Pulmonary artery endothelial cell (primary cell): ENCODE measurements around the gene AP1S2. TPM values are rescaled to one million over a fixed set of nuclear protein-coding genes. Genes with fewer than 3 reads are reported as not detected.
"Not testable (repeated sequence)": the region's sequence is repeated elsewhere in the genome, so short reads cannot be mapped to it uniquely, and the experiment has no call there.

Experiments
- DNase-seq: peaks from one replicate; pipeline ENCODE4 v3.0.0-alpha.2; 2011; ENCODE audit warnings: low read depth, low spot score
- total RNA-seq: library from RNA; depleted of rRNA; stranded (reverse); fragments of >200 nt; gene quantifications from 2 replicates; pipeline ENCODE4 v1.2.3, GENCODE V29; 2014

AP1S2 gene
- 57.5 and 60.4 TPM in 2 replicates for total RNA-seq

DNA sequence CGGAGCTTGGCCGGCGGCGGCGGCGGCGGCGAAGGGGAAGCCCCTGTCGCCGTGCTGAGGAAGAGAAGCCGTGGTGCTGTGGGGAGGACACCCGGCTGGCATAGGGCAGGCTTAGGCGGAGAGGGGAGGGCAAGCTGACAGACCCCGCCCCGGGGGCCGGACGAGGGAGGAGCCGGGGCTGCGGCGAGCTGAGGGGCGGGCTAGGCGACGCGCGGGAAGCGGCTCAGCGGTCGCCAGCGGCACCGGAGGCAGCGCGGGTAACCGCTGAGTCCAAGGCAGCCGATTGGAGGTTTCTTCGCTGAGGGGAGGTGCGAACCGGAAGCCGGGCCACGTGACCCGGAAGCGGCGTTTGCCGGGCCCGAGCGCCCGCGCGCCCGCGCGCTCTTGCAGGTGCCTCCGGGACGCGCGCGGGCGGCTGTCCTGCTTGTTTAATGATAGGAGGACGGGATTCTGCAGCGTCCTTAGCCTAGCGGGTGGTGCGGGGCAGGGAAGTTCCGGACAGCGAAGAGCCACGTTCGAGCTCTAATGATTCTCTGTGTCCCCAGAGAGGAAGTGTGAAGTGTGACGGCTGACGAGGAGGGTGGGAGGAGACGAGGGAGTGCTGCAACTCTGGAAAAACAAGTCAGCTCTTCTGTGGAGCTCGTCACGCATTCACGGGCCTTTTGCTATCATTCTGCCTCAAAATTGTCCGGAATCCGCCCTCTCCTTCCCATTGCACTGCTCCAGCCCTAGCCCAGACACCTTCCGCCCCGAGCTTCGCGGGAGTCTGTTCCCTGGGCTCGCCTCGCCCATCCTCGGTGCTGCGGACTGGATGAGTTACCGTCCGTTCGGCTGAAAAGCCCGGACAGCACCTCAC lies at the start of gene AP1S2:
TSS of gene AP1S2 (minus strand) at position 102 of the 856 bp plus-strand sequence. CDS start 2,289 bp downstream, outside the sequence.
- DNase-seq: peak; percentile 83

DNA sequence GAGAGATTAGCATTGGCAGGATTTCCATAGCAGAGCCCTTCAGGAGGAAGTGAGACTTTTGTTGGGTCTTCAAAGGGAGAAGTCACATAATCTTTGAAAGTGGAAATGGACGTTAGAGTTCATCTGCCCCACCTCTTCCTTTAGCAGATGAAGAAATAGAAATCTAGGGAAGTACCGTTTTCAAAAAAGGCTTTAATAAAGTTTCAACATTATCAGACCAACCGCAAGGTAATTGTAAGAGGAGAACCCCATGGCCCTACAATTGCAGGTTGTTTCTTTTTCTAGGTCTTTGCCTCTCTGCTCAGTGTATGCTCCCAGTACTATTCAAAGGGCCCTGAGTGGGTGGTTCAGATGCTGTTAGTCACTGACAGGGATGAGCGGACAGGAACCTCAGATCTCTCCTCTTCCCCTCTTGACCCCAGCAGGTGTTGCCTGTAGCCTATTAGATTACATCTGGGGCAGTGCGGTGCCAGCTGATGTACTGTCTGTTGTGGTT lies 48.6 kb upstream of the AP1S2 start:
- DNase-seq: no peak

DNA sequence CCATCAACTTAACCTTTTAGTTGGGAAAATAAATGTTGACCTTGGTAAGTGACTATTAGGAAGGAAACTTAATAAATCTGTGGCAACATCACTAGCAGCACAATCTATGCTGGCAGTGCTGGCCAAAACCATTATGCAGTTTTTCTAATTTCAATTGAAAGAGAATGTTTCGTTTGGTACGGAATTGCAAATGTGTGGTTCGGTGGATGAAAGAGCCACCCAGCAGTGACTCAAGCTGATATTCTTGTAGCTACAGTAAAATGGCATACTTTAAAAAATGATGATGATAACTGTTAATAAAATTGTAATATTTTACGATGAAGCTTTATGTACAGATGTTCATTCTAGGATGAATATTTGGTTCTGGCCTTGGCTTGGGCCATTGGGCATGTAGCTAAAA lies 40.7 kb upstream of the AP1S2 start:
- no peak for DNase-seq

DNA sequence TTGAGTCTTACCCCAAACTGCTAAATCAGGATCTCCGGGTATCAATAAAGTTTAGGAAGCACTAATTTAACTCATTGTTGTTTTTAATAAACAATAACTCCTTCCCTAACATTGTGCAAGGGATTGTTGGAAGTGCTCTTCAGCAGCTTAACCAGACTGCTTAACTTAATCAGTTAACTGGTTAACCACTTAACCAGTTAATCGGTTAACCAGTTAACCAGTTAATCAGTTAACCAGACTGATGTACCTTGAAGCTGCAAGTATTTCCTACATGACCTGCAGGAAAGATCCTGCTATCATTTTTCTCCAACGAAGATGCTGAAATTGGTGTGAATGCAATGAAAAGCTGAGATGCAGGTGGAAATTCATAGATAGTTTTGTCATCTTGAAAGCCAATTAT lies 40.1 kb upstream of the AP1S2 start:
- DNase-seq: no peak

DNA sequence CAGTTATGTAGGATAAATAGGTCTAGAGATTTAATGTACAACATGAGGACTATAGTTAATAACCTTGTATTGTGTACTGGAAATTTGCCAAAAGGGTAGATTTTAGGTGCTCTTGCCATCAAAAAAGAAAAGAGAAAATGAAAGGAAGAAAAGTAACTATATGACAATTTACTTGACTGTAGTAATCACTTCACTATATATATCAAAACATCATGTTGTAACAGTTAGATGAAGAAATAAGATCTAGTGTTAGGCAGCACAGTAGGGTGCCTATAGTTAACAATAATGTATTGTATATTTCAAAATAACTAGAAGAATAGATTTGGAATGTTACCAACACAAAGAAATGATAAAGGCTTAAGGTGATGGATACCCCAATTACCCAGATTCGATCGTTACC lies 35.9 kb upstream of the AP1S2 start:
- DNase-seq: no peak

GRCh38 chrX:15888062-15888461 lies 33.4 kb upstream of the AP1S2 start:
- DNase-seq: no peak

- DNase-seq: no peak
These were observed 28.9 kb upstream of the AP1S2 start for GRCh38 chrX:15883540-15883863.

- no peak for DNase-seq
These were observed 28.3 kb upstream of the AP1S2 start for GRCh38 chrX:15882704-15883539.

GRCh38 chrX:15881381-15881897 lies 26.8 kb upstream of the AP1S2 start:
- no peak for DNase-seq

DNA sequence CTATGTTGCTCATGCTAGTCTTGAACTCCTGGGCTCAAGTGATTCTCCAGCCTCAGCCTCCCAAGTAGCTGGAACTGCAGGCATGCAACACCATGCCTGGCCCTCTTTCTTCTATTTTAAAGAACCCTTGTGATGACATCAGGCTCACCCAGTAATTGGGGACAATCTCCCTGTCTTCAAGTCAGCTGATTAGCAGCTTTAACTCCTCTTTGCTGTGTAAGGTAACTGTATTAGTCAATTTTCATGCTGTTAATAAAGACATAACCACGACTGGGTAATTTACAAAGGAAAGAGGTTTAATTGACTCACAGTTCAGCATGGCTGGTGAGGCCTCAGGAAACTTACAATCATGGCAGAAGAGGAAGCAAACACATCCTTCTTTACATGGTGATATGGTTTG lies 23.3 kb upstream of the AP1S2 start:
- not testable (repeated sequence) for DNase-seq

- no peak for DNase-seq
These were observed 22.8 kb upstream of the AP1S2 start for GRCh38 chrX:15877380-15877779.

GRCh38 chrX:15874672-15875071 lies 20.1 kb upstream of the AP1S2 start:
- no peak for DNase-seq

- no peak for DNase-seq
These were observed 19.0 kb upstream of the AP1S2 start for GRCh38 chrX:15873566-15873965.

- no peak for DNase-seq
These were observed 15.7 kb upstream of the AP1S2 start for GRCh38 chrX:15870310-15870709.

DNA sequence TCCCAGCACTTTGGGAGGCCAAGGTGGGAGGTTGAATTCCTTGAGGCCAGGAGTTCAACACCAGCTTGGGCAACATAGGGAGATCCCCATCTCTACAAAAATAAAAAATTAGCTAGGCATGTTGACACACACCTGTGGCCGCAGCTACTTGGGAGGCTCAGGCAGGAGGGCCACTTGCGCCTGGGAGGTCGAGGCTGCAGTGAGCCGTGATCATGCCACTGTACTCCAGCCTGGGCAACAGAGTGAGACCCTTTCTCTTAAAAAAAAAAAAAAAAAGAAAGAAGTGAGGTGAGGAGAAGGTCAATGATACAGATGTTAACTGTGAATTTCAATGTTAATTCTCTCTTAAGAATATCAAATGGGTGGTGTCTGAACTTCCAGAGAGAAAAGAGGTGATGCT lies 15.1 kb upstream of the AP1S2 start:
- DNase-seq: no peak

DNA sequence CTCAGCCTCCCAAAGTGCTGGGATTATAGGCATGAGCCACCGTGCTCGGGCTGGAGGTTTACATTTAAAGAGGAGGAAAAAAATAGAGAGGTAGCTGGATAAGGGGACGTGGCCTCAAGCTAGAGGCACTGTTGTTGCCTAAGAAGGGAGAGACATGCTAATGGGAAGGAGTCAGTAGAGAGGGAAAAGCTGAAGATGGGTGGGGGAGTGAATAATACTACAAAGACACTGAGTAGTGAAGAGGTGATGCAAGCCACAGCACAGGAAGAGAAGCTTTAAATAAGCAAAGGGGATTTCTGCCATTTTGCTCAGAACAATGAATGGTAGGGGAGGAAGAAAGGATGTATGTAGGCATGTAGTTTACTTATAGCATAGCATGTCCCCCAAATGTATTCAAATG lies 11.5 kb upstream of the AP1S2 start:
- DNase-seq: no peak

GRCh38 chrX:15864629-15865028 lies 10.0 kb upstream of the AP1S2 start:
- DNase-seq: no peak

DNA sequence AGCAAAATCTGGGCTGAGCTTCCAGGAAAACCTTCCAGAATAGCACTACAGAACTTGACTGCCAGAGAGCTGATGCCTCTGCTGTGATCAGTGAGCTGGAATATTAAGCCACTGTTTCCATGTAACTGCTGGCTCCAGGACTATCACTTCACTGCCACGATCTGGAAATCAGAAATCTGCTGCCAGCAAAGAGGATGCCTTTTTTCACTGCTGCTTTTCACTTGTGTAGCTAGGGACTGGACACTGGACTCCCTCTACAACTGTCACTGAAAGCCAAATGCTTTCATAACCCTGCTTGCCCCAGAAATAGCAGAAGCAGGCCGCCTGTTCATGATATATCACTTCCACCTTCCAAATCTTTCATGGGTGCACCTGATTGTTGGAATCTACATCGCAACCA lies 9.4 kb upstream of the AP1S2 start:
- DNase-seq: no peak

DNA sequence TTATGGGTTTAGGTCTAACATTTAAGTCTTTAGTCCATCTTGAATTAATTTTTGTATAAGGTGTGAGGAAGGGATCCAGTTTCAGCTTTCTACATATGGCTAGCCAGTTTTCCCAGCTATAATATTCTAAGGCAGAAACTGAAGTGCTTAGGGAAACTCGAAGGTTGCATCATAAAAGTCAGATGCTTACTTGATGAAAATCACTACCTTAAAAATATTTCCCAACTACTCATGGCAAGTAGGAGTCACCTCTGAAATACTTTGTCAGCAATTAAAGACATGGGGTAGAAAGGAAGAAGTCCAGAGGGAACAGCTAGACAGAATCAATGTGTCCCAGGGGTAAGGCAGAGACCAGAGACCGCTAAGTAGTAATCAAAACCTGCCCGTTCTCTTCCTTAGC lies 6.3 kb upstream of the AP1S2 start:
- no peak for DNase-seq

DNA sequence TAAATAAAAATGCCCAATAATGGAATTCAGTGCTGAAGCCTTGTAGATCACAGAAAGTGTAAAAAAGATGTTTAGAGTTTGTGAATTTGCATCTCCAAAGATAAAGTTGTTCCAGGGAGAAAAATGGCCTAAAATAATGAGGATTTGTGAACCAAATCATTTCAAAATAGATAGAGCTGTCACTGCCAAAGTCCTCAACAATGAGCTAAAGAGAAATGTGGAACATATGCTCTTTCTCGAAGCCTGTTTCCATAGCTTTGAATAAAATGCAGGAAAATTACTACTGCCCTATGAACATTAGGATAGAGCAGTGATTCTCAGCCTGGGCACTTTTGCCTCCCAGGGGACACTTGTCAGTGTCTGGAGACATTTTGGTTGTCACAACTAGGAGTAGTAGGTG lies 3.4 kb upstream of the AP1S2 start:
- no peak for DNase-seq

DNA sequence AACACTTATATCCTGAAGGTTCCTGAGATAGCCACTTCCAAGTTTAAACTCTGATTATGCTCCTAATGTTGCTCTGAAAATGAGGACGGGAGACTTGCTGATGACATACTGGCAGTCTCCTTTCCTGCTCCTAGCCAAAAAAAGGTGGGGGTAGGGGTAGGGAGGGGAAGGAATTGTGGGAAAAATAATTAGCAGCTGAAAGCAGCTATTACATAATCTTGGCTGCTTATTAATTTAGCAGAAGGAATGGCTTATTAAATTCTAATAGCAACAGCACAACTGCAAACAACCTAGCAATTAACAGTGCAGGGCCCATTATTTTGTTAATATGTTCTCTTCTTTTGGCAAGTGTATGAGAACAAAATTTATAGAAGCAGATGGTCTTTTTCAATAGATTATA lies 2.0 kb upstream of the AP1S2 start:
- DNase-seq: no peak

GRCh38 chrX:15856222-15856587 lies 1.6 kb upstream of the AP1S2 start:
- DNase-seq: no peak
